SK-N-SH treated with all-trans-retinoic acid at 6 μM for 48 hours (cell line): ENCODE data around the gene REV3L.

Experiments
- ATAC-seq: fragments of 200-7000 bp; cut with Tn5 transposase; 3 replicates; pipeline ENCODE4 v1.9.1; 2020; ENCODE audit warnings: mild to moderate bottlenecking, moderate library complexity
- ARNTL ChIP-seq: fragments of 450-650 bp; formaldehyde crosslinking; IDR thresholded peaks from 2 replicates; pipeline ENCODE4 v1.5.0; 2020; ENCODE audit warnings: low read depth, mild to moderate bottlenecking, moderate library complexity, borderline replicate concordance
- BACH2 ChIP-seq: fragments of 250-450 bp; sonication (Bioruptor Pico); IDR thresholded peaks from 2 replicates; pipeline ENCODE4 v1.9.0; 2021; ENCODE audit warnings: mild to moderate bottlenecking, borderline replicate concordance
- ESRRG ChIP-seq: fragments of 250-450 bp; sonication (Bioruptor Pico); IDR thresholded peaks from 2 replicates; pipeline ENCODE4 v1.6.1; 2021; ENCODE audit warnings: mild to moderate bottlenecking
- GLIS3 ChIP-seq: fragments of 250-450 bp; sonication (Bioruptor Pico); IDR thresholded peaks from 2 replicates; pipeline ENCODE4 v1.5.0; 2020; ENCODE audit warnings: mild to moderate bottlenecking, moderate library complexity
- ISL1 ChIP-seq: fragments of 250-450 bp; sonication (Bioruptor Pico); IDR thresholded peaks from 2 replicates; pipeline ENCODE4 v2.1.2; 2022; ENCODE audit warnings: mild to moderate bottlenecking, moderate library complexity
- PPARA ChIP-seq: fragments of 250-450 bp; sonication (Bioruptor Pico); IDR thresholded peaks from 2 replicates; pipeline ENCODE4 v1.5.0; 2020; ENCODE audit warnings: mild to moderate bottlenecking, borderline replicate concordance
- RARB ChIP-seq: fragments of 250-450 bp; sonication (Bioruptor Pico); IDR thresholded peaks from 2 replicates; pipeline ENCODE4 v1.8.0; 2021; ENCODE audit warnings: mild to moderate bottlenecking, moderate library complexity
- SNAI2 ChIP-seq: fragments of 250-450 bp; sonication (Bioruptor Pico); IDR thresholded peaks from 2 replicates; pipeline ENCODE4 v1.5.0; 2020; ENCODE audit warnings: mild to moderate bottlenecking, moderate library complexity
- TCF4 ChIP-seq: fragments of 250-450 bp; sonication (Bioruptor Pico); IDR thresholded peaks from 2 replicates; pipeline ENCODE4 v1.8.0; 2021; ENCODE audit warnings: mild to moderate bottlenecking, moderate library complexity, borderline replicate concordance
- TOX ChIP-seq: fragments of 250-450 bp; sonication (Bioruptor Pico); IDR thresholded peaks from 2 replicates; pipeline ENCODE4 v1.8.0; 2021; ENCODE audit warnings: mild to moderate bottlenecking, moderate library complexity, borderline replicate concordance
- ZC3H10 ChIP-seq: fragments of 250-450 bp; sonication (Bioruptor Pico); IDR thresholded peaks from 2 replicates; pipeline ENCODE4 v1.5.1; 2021; ENCODE audit warnings: mild to moderate bottlenecking, moderate library complexity
- ZFP3 ChIP-seq: fragments of 250-450 bp; sonication (Bioruptor Pico); IDR thresholded peaks from 2 replicates; pipeline ENCODE4 v1.5.0; 2020; ENCODE audit warnings: mild to moderate bottlenecking, moderate library complexity
- ZFP30 ChIP-seq: fragments of 450-650 bp; formaldehyde crosslinking; IDR thresholded peaks from 2 replicates; pipeline ENCODE4 v1.5.0; 2022; ENCODE audit warnings: mild to moderate bottlenecking, moderate library complexity
- ZNF565 ChIP-seq: fragments of 450-650 bp; formaldehyde crosslinking; conservative IDR thresholded peaks from 2 replicates; pipeline ENCODE4 v1.5.0; 2020; ENCODE audit warnings: low read depth, mild to moderate bottlenecking, moderate library complexity
- ZNF70 ChIP-seq: fragments of 450-650 bp; formaldehyde crosslinking; IDR thresholded peaks from 2 replicates; pipeline ENCODE4 v1.5.0; 2020; ENCODE audit warnings: mild to moderate bottlenecking, moderate library complexity
- ZNF8 ChIP-seq: fragments of 450-650 bp; formaldehyde crosslinking; IDR thresholded peaks from 2 replicates; pipeline ENCODE4 v1.5.0; 2020; ENCODE audit warnings: mild to moderate bottlenecking, moderate library complexity
- TF ChIP-seq, protein P1 (sequence below): fragments of 250-450 bp; sonication (Bioruptor Pico); IDR thresholded peaks from 2 replicates; pipeline ENCODE4 v1.8.0; 2021; ENCODE audit warnings: low read depth, mild to moderate bottlenecking, moderate library complexity, borderline replicate concordance
- TF ChIP-seq, protein P2 (sequence below): fragments of 250-450 bp; sonication (Bioruptor Pico); IDR thresholded peaks from 2 replicates; pipeline ENCODE4 v1.5.1; 2021; ENCODE audit warnings: mild to moderate bottlenecking, moderate library complexity
- TF ChIP-seq, protein P3 (sequence below): fragments of 250-450 bp; sonication (Bioruptor Pico); IDR thresholded peaks from 2 replicates; pipeline ENCODE4 v1.8.0; 2020; ENCODE audit warnings: mild to moderate bottlenecking, moderate library complexity, borderline replicate concordance
- TF ChIP-seq, protein P4 (sequence below): fragments of 250-450 bp; sonication (Bioruptor Pico); IDR thresholded peaks from 2 replicates; pipeline ENCODE4 v1.5.1; 2020; ENCODE audit warnings: low read depth, mild to moderate bottlenecking, moderate library complexity
- TF ChIP-seq, protein P5 (sequence below): fragments of 250-450 bp; sonication (Bioruptor Pico); IDR thresholded peaks from 2 replicates; pipeline ENCODE4 v1.5.0; 2020; ENCODE audit warnings: mild to moderate bottlenecking, moderate library complexity

The REV3L gene

DNA sequence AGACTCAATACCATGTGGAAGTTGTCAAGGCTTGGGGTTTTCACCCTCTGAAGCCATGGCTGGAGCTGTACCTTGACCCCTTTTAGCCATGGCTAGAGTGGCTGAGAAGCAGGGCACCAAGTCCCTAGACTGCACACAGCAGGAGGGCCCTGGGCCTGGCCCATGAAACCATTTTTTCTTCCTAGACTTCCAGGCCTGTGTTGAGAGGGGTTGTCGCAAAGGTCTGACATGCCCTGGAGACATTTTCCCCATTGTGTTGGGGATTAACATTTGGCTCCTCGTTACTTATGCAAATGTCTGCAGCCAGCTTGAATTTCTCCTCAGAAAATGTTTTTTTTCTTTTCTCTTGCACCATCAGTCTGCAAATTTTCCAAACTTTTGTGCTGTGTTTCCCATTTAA lies 199.3 kb downstream of the REV3L start:
- TF ChIP-seq ZFP3 (no peak), TOX (no peak), PPARA (CRISPR knock-in tag) (no peak), RARB (CRISPR knock-in tag) (no peak), ZFP30 (no peak), ISL1 (CRISPR knock-in tag) (no peak)
- TF ChIP-seq, protein P1, sequence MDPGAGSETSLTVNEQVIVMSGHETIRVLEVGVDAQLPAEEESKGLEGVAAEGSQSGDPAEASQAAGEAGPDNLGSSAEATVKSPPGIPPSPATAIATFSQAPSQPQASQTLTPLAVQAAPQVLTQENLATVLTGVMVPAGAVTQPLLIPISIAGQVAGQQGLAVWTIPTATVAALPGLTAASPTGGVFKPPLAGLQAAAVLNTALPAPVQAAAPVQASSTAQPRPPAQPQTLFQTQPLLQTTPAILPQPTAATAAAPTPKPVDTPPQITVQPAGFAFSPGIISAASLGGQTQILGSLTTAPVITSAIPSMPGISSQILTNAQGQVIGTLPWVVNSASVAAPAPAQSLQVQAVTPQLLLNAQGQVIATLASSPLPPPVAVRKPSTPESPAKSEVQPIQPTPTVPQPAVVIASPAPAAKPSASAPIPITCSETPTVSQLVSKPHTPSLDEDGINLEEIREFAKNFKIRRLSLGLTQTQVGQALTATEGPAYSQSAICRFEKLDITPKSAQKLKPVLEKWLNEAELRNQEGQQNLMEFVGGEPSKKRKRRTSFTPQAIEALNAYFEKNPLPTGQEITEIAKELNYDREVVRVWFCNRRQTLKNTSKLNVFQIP (CRISPR knock-in tag) = no peak
- TF ChIP-seq, protein P2, sequence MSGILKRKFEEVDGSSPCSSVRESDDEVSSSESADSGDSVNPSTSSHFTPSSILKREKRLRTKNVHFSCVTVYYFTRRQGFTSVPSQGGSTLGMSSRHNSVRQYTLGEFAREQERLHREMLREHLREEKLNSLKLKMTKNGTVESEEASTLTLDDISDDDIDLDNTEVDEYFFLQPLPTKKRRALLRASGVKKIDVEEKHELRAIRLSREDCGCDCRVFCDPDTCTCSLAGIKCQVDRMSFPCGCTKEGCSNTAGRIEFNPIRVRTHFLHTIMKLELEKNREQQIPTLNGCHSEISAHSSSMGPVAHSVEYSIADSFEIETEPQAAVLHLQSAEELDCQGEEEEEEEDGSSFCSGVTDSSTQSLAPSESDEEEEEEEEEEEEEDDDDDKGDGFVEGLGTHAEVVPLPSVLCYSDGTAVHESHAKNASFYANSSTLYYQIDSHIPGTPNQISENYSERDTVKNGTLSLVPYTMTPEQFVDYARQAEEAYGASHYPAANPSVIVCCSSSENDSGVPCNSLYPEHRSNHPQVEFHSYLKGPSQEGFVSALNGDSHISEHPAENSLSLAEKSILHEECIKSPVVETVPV (CRISPR knock-in tag) = no peak
- no peak for ATAC-seq

DNA sequence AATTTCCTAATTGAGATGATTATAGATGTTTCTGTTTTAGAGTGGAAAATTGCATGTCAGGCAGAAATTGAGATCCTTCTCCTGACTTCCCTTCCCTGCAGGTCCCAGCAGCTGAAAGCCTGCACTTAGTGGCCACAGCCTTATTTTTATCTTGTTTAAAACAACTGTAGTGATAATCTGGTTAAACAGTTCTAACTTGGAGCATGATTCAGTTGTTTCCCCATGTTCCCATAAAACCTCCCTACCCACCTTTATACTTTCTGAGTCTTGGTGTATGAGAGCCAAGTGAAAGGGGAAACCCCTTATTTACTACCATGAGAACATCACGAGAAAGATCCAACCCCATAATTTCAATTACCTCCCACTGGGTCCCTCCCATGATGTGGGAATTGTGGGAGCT lies 200.5 kb downstream of the REV3L start:
- ATAC-seq = no peak
- TF ChIP-seq ZC3H10 (CRISPR knock-in tag) (no peak), PPARA (CRISPR knock-in tag) (no peak), ZFP30 (no peak), SNAI2 (CRISPR knock-in tag) (no peak), TCF4 (no peak), ZNF70 (CRISPR knock-in tag) (no peak), ARNTL (CRISPR knock-in tag) (no peak), GLIS3 (CRISPR knock-in tag) (no peak), BACH2 (no peak), ZNF8 (no peak), RARB (CRISPR knock-in tag) (no peak), ZNF565 (no peak), ESRRG (CRISPR knock-in tag) (no peak), ISL1 (CRISPR knock-in tag) (no peak)
- TF ChIP-seq, protein P1 (CRISPR knock-in tag) = no peak
- TF ChIP-seq, protein P3, sequence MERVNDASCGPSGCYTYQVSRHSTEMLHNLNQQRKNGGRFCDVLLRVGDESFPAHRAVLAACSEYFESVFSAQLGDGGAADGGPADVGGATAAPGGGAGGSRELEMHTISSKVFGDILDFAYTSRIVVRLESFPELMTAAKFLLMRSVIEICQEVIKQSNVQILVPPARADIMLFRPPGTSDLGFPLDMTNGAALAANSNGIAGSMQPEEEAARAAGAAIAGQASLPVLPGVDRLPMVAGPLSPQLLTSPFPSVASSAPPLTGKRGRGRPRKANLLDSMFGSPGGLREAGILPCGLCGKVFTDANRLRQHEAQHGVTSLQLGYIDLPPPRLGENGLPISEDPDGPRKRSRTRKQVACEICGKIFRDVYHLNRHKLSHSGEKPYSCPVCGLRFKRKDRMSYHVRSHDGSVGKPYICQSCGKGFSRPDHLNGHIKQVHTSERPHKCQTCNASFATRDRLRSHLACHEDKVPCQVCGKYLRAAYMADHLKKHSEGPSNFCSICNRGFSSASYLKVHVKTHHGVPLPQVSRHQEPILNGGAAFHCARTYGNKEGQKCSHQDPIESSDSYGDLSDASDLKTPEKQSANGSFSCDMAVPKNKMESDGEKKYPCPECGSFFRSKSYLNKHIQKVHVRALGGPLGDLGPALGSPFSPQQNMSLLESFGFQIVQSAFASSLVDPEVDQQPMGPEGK (CRISPR knock-in tag) = no peak
- TF ChIP-seq, protein P4, sequence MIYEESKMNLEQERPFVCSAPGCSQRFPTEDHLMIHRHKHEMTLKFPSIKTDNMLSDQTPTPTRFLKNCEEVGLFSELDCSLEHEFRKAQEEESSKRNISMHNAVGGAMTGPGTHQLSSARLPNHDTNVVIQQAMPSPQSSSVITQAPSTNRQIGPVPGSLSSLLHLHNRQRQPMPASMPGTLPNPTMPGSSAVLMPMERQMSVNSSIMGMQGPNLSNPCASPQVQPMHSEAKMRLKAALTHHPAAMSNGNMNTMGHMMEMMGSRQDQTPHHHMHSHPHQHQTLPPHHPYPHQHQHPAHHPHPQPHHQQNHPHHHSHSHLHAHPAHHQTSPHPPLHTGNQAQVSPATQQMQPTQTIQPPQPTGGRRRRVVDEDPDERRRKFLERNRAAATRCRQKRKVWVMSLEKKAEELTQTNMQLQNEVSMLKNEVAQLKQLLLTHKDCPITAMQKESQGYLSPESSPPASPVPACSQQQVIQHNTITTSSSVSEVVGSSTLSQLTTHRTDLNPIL (CRISPR knock-in tag) = no peak
- TF ChIP-seq, protein P5, sequence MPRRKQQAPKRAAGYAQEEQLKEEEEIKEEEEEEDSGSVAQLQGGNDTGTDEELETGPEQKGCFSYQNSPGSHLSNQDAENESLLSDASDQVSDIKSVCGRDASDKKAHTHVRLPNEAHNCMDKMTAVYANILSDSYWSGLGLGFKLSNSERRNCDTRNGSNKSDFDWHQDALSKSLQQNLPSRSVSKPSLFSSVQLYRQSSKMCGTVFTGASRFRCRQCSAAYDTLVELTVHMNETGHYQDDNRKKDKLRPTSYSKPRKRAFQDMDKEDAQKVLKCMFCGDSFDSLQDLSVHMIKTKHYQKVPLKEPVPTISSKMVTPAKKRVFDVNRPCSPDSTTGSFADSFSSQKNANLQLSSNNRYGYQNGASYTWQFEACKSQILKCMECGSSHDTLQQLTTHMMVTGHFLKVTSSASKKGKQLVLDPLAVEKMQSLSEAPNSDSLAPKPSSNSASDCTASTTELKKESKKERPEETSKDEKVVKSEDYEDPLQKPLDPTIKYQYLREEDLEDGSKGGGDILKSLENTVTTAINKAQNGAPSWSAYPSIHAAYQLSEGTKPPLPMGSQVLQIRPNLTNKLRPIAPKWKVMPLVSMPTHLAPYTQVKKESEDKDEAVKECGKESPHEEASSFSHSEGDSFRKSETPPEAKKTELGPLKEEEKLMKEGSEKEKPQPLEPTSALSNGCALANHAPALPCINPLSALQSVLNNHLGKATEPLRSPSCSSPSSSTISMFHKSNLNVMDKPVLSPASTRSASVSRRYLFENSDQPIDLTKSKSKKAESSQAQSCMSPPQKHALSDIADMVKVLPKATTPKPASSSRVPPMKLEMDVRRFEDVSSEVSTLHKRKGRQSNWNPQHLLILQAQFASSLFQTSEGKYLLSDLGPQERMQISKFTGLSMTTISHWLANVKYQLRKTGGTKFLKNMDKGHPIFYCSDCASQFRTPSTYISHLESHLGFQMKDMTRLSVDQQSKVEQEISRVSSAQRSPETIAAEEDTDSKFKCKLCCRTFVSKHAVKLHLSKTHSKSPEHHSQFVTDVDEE (CRISPR knock-in tag) = no peak
- TF ChIP-seq, protein P2 (CRISPR knock-in tag) = no peak
